Measurements from ENCODE around the gene TEAD2. TPM values are rescaled to one million over a fixed set of nuclear protein-coding genes. Genes with fewer than 3 reads are reported as not detected.
"Not testable (repeated sequence)": the region's sequence is repeated elsewhere in the genome, so short reads cannot be mapped to it uniquely, and the experiment has no call there.

The TEAD2 gene
- total RNA-seq, 1 donor from 2014 or later = 51.4 TPM

GRCh38 chr19:49331616-49332055 lies 30.6 kb downstream of the TEAD2 start:
- TF ChIP-seq, protein P1, sequence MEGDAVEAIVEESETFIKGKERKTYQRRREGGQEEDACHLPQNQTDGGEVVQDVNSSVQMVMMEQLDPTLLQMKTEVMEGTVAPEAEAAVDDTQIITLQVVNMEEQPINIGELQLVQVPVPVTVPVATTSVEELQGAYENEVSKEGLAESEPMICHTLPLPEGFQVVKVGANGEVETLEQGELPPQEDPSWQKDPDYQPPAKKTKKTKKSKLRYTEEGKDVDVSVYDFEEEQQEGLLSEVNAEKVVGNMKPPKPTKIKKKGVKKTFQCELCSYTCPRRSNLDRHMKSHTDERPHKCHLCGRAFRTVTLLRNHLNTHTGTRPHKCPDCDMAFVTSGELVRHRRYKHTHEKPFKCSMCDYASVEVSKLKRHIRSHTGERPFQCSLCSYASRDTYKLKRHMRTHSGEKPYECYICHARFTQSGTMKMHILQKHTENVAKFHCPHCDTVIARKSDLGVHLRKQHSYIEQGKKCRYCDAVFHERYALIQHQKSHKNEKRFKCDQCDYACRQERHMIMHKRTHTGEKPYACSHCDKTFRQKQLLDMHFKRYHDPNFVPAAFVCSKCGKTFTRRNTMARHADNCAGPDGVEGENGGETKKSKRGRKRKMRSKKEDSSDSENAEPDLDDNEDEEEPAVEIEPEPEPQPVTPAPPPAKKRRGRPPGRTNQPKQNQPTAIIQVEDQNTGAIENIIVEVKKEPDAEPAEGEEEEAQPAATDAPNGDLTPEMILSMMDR (IDR thresholded peaks at IDR 0.05) = no peak
- no peaks in the 10 kb centered on the region for H3K9me3 ChIP-seq
- no peaks in the 10 kb centered on the region for H3K36me3 ChIP-seq
- peak in 1 of 2 donors; percentile 62 for DNase-seq (ENCODE audit: low spot score in 2 of 2)
- intact Hi-C loops (cut with DNase I) = no loop called here
- no peaks in the 10 kb centered on the region for H3K4me1 ChIP-seq
- H3K4me3 ChIP-seq = no peak overlapping the region
- H3K27me3 ChIP-seq = no peaks in the 10 kb centered on the region
- H3K27ac ChIP-seq = no peak overlapping the region

DNA sequence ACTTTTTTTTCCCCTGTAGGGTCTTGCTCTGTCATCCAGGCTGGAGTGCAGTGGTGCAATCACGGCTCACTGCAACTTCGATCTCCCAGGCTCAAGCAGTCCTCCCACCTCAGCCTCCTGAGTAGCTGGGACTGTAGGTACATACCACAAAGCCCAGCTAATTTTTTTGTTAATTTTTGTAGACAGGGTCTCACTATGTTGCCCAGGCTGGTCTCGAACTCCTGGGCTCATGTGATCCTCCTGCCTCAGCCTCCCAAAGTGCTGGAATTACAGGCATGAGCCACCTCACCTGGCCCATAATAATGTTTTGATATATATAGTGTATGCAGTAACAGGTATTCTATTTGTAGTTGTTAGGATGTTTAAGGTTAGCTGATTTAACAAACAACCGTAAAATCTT lies 31.0 kb downstream of the TEAD2 start:
- H3K27ac ChIP-seq; H3K27me3 ChIP-seq; DNase-seq (ENCODE audit: low spot score in 2 of 2); H3K36me3 ChIP-seq; H3K4me1 ChIP-seq; intact Hi-C loops (cut with DNase I); H3K4me3 ChIP-seq; H3K9me3 ChIP-seq: not testable (repeated sequence)

- Histone ChIP-seq H3K4me3 (no peak overlapping the region), H3K36me3 (no peaks in the 10 kb centered on the region), H3K9me3 (no peaks in the 10 kb centered on the region), H3K4me1 (no peaks in the 10 kb centered on the region), H3K27ac (no peak overlapping the region), H3K27me3 (no peaks in the 10 kb centered on the region)
- no peak for DNase-seq (ENCODE audit: low spot score in 2 of 2)
- TF ChIP-seq, protein P1 (IDR thresholded peaks at IDR 0.05) = no peak
- intact Hi-C loops (cut with DNase I) = no loop called here
Observed at GRCh38 chr19:49328741-49329140, 33.5 kb downstream of the TEAD2 start.

- no peaks in the 10 kb centered on the region for H3K36me3 ChIP-seq
- H3K27ac ChIP-seq = no peak overlapping the region
- no peaks in the 10 kb centered on the region for H3K4me1 ChIP-seq
- H3K9me3 ChIP-seq = peaks cover 0 to 4% of the 10 kb centered on the region in 2 donors
- H3K4me3 ChIP-seq = no peak overlapping the region
- TF ChIP-seq, protein P1 (IDR thresholded peaks at IDR 0.05) = peak; percentile 33 to 40 (median 39)
- no peaks in the 10 kb centered on the region for H3K27me3 ChIP-seq
- peak in 1 of 2 donors; percentile 31 for DNase-seq (ENCODE audit: low spot score in 2 of 2)
- intact Hi-C loops (cut with DNase I) = no loop called here
Observed at GRCh38 chr19:49327878-49328544, 34.2 kb downstream of the TEAD2 start.

- Histone ChIP-seq H3K36me3 (peaks cover 0 to 5% of the 10 kb centered on the region in 2 donors), H3K4me1 (no peaks in the 10 kb centered on the region), H3K9me3 (peaks cover 0 to 12% of the 10 kb centered on the region in 2 donors), H3K27ac (no peak overlapping the region), H3K27me3 (no peaks in the 10 kb centered on the region), H3K4me3 (no peak overlapping the region)
- DNase-seq (ENCODE audit: low spot score in 2 of 2) = no peak
- TF ChIP-seq, protein P1 (IDR thresholded peaks at IDR 0.05) = no peak
- intact Hi-C loops (cut with DNase I) = no loop called here
Observed at GRCh38 chr19:49326165-49326704, 36.0 kb downstream of the TEAD2 start.

- H3K4me3 ChIP-seq; H3K27me3 ChIP-seq; DNase-seq (ENCODE audit: low spot score in 2 of 2); H3K4me1 ChIP-seq; intact Hi-C loops (cut with DNase I); H3K36me3 ChIP-seq; H3K27ac ChIP-seq: not testable (repeated sequence)
- peaks cover 0 to 17% of the 10 kb centered on the region in 2 donors for H3K9me3 ChIP-seq
Observed at GRCh38 chr19:49325756-49326155, 36.5 kb downstream of the TEAD2 start.
